HepG2 (cell line): Measurements from ENCODE around the gene ACTN1.

ENCODE experiments used
- CTCF ChIP-seq: sonication (generic); formaldehyde crosslinking; IDR thresholded peaks from 2 replicates; pipeline ENCODE4 v1.5.0; 2020; ENCODE audit warnings: mild to moderate bottlenecking, missing genetic modification reagents, moderate library complexity
- EEA1 ChIP-seq: sonication (generic); formaldehyde crosslinking; IDR thresholded peaks from 2 replicates; pipeline ENCODE4 v1.5.1; 2020; ENCODE audit warnings: mild to moderate bottlenecking, missing genetic modification reagents, borderline replicate concordance
- FOXP1 ChIP-seq, 2 experiments: fragments of 450-650 bp in 1 of 2; IDR thresholded peaks; 2 replicates each; pipeline ENCODE4 v1.6.1; 2017 to 2018; ENCODE audit warnings: antibody characterized with exemption in 1 of 2
- FOXP4 ChIP-seq: sonication (generic); formaldehyde crosslinking; IDR thresholded peaks from 2 replicates; pipeline ENCODE4 v1.4.0; 2020; ENCODE audit warnings: missing genetic modification reagents
- NCOA1 ChIP-seq: sonication (generic); formaldehyde crosslinking; IDR thresholded peaks from 2 replicates; pipeline ENCODE4 v1.9.0; 2021; ENCODE audit warnings: missing genetic modification reagents
- POLR2AphosphoS2 ChIP-seq: IDR thresholded peaks from 2 replicates; pipeline ENCODE4 v1.6.1; 2011; ENCODE audit warnings: low read depth, low read length, improper control_type of control experiment
- REPIN1 ChIP-seq: sonication (generic); formaldehyde crosslinking; IDR thresholded peaks from 2 replicates; pipeline ENCODE4 v1.8.0; 2022; ENCODE audit warnings: missing genetic modification reagents, low read depth, mild to moderate bottlenecking, borderline replicate concordance
- THYN1 ChIP-seq: sonication (generic); formaldehyde crosslinking; IDR thresholded peaks from 2 replicates; pipeline ENCODE4 v1.8.1; 2023; ENCODE audit warnings: low read depth, mild to moderate bottlenecking, moderate library complexity, missing genetic modification reagents, borderline replicate concordance
- ZNF530 ChIP-seq: sonication (generic); formaldehyde crosslinking; IDR thresholded peaks from 2 replicates; pipeline ENCODE4 v1.5.0; 2020; ENCODE audit warnings: low read depth, mild to moderate bottlenecking, missing genetic modification reagents
- TF ChIP-seq, protein P1 (sequence below), 2 experiments: IDR thresholded peaks; 2 replicates each; pipeline ENCODE4 v1.6.1; 2011 to 2012; ENCODE audit warnings: low read length in 2 of 2, borderline replicate concordance in 1 of 2, low read depth in 1 of 2, mild to moderate bottlenecking in 1 of 2, moderate library complexity in 1 of 2
- TF ChIP-seq, protein P2 (sequence below): sonication (generic); formaldehyde crosslinking; IDR thresholded peaks from 2 replicates; pipeline ENCODE4 v1.5.1; 2020; ENCODE audit warnings: mild to moderate bottlenecking, missing genetic modification reagents, moderate library complexity
- TF ChIP-seq, protein P3 (sequence below): conservative IDR thresholded peaks from 2 replicates; pipeline ENCODE4 v1.6.1; 2018; ENCODE audit warnings: missing genetic modification reagents

DNA sequence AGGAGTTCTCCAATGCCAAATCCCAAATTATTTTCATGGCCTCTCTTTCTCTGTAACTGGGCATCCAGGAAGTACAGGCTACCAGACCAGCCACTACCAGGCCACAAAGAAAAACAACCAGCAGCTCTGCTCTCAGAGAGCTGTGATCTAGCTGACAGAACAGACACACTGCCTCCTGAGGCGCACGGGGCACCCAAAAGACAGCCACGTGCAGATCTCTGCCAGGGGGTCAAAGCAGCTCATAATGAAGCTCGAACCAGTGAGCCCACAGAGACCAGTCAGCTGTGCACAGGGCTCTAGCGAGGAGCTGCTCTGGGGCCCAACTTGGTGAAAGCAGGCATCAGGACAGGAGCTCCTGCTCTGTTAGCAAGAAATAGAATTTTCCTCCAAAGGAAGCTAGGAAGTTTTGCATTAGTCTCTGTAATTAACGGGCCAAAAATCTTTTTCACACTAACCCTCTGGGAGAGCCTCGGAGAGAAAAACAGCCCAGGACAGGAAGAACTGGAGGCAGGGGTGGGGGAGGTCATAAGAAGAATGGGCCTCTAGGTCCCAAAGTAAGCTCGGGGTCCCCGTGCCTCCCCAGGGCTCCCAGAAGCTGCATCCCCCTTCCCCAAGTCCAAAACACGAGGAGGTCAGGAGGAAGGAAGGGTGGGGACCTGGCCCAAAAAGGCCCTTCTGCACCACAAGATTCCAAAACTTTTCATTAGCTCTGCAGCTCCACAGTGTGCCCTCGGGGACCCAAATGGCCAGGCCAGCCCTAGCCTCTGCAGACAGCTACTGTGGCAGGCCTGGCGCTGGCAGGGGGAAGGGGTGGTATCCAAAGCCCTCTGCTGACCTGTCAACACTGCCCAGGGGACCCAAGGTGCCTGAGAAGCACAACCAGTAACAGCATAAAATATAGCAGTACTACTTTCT lies 30.2 kb downstream of the ACTN1 start:
- TF ChIP-seq CTCF (CRISPR knock-in tag), result no peak
- TF ChIP-seq, protein P1, sequence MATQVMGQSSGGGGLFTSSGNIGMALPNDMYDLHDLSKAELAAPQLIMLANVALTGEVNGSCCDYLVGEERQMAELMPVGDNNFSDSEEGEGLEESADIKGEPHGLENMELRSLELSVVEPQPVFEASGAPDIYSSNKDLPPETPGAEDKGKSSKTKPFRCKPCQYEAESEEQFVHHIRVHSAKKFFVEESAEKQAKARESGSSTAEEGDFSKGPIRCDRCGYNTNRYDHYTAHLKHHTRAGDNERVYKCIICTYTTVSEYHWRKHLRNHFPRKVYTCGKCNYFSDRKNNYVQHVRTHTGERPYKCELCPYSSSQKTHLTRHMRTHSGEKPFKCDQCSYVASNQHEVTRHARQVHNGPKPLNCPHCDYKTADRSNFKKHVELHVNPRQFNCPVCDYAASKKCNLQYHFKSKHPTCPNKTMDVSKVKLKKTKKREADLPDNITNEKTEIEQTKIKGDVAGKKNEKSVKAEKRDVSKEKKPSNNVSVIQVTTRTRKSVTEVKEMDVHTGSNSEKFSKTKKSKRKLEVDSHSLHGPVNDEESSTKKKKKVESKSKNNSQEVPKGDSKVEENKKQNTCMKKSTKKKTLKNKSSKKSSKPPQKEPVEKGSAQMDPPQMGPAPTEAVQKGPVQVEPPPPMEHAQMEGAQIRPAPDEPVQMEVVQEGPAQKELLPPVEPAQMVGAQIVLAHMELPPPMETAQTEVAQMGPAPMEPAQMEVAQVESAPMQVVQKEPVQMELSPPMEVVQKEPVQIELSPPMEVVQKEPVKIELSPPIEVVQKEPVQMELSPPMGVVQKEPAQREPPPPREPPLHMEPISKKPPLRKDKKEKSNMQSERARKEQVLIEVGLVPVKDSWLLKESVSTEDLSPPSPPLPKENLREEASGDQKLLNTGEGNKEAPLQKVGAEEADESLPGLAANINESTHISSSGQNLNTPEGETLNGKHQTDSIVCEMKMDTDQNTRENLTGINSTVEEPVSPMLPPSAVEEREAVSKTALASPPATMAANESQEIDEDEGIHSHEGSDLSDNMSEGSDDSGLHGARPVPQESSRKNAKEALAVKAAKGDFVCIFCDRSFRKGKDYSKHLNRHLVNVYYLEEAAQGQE (IDR thresholded peaks at IDR 0.05; ENCODE audit: borderline replicate concordance in 1 of 2, low read depth in 1 of 2, low read length in 2 of 2), result no peak
- no peak for TF ChIP-seq ZNF530 (CRISPR knock-in tag)
- TF ChIP-seq, protein P2, sequence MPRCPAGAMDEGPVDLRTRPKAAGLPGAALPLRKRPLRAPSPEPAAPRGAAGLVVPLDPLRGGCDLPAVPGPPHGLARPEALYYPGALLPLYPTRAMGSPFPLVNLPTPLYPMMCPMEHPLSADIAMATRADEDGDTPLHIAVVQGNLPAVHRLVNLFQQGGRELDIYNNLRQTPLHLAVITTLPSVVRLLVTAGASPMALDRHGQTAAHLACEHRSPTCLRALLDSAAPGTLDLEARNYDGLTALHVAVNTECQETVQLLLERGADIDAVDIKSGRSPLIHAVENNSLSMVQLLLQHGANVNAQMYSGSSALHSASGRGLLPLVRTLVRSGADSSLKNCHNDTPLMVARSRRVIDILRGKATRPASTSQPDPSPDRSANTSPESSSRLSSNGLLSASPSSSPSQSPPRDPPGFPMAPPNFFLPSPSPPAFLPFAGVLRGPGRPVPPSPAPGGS (CRISPR knock-in tag), result no peak
- TF ChIP-seq NCOA1 (CRISPR knock-in tag), result no peak
- no peak for TF ChIP-seq POLR2AphosphoS2
- no peak for TF ChIP-seq EEA1
- TF ChIP-seq THYN1 (CRISPR knock-in tag), result no peak
- TF ChIP-seq, protein P3, sequence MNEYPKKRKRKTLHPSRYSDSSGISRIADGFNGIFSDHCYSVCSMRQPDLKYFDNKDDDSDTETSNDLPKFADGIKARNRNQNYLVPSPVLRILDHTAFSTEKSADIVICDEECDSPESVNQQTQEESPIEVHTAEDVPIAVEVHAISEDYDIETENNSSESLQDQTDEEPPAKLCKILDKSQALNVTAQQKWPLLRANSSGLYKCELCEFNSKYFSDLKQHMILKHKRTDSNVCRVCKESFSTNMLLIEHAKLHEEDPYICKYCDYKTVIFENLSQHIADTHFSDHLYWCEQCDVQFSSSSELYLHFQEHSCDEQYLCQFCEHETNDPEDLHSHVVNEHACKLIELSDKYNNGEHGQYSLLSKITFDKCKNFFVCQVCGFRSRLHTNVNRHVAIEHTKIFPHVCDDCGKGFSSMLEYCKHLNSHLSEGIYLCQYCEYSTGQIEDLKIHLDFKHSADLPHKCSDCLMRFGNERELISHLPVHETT (CRISPR knock-in tag), result no peak
- no peak for TF ChIP-seq FOXP1 (IDR thresholded peaks at IDR 0.05)
- no peak for TF ChIP-seq FOXP1 (CRISPR knock-in tag; IDR thresholded peaks at IDR 0.05)
- no peak for TF ChIP-seq FOXP4
- no peak for TF ChIP-seq REPIN1 (CRISPR knock-in tag)
